Activated naive CD4-positive, alpha-beta T cell (primary cell): Measurements from ENCODE around the gene RASGEF1C.

Experiments
- DNase-seq, 4 experiments: peaks; one replicate each; lab custom pipeline; 2025; lab: John Stamatoyannopoulos, UW

Gene RASGEF1C

DNA sequence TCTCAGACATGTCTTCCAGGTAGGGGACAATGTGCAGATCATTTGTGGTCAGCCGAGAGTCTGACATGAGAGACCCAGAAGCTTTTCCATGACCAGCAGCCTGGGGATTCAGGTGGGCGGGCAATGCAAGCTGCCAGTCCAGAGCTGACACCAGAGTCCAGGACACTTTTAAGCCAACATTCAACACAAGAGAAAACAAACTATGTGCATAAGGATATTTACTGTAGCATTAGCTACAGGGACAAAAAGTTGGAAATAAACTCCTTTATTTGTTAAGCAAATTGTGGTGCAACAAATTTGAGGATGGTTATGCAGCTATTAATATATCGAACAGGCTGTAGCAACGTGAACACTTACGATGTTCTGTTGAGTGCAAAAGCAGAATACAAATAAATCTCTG lies 127.5 kb downstream of the RASGEF1C start:
- no peak for DNase-seq

DNA sequence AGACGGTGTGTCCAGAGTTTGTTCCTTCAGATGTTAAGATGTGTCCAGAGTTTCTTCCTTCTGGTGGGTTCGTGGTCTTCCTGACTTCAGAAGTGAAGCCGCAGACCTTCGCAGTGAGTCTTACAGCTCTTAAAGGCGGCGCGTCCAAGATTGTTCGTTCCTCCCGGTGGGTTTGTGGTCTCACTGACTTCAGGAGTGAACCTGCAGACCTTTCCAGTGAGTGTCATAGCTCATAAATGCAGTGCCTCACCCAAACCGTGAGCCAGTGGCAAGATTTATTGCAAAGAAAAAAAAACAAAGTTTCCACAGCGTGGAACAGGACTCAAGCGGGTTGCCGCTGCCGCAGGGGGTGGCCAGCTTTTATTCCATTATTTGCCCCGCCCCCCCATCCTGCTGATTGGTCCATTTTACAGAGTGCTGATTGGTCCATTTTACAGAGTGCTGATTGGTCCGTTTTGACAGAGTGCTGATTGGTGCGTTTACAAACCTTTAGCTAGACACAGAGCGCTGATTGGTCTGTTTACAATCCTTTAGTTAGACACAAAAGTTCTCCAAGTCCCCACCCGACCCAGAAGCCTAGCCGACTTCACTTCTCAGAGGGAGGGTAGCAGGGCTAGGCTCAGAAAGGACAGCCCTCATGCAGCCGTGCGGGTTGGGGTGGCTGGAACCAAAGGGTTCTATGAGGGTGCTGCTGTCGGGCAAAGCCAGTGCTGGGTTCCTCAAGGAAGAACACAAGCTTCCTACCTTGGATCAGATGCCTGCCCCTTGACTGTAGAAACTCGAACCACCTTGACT lies 128.3 kb downstream of the RASGEF1C start:
- DNase-seq = peak in 1 of 4 experiments; percentile 15

DNA sequence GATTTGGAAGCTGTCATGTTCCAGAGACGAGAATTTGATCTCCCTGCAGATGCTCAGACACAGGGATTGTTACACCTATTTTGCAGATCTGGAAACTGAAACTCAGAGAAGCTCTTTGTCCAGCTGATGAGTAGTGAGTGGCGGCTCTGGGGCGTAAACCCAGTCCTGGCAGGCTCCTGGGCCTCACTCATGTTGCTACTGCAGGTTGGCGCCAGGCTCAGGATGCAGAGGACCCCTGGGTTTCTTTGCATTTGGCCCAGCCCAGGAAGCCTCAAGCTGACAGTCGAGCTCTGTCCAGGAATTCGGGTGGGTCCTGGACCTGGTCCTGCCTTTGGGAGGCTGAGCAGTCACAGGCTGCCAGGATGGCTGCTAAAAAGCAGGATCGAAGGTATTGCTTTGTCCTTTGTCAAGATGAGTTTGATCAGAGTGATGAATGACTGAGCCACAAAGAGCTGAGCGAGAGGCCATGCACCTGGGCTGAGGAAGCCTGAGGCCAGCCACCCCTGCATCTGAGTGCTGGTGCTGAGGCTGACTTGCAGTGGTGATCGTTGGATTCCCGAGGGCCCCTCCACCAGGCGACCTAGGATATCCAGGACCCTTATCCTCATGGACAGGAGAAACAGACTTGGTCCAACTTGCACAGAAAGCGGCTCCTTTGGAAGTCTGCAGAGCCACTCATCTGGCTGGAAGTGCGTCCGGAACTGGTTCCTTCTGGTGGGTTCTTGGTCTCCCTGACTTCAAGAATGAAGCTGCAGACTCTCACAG lies 129.1 kb downstream of the RASGEF1C start:
- no peak for DNase-seq

DNA sequence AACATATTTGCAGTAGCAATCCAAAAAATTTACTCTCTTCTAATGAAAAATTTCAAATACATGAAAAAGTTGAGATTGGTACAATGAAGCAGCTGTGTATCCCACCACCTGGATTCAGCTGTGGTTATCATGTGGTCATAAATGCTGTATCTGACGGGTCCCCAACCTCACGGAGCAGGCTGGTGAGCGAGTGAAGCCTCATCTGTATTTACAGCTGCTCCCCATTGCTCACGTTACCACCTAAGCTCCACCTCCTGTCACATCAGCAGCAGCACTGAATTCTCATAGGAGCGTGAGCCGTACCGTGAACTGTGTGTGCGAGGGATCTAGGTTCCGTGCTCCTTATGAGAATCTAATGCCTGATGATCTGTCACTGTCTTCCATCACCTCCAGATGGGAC lies 130.7 kb downstream of the RASGEF1C start:
- DNase-seq = no peak

DNA sequence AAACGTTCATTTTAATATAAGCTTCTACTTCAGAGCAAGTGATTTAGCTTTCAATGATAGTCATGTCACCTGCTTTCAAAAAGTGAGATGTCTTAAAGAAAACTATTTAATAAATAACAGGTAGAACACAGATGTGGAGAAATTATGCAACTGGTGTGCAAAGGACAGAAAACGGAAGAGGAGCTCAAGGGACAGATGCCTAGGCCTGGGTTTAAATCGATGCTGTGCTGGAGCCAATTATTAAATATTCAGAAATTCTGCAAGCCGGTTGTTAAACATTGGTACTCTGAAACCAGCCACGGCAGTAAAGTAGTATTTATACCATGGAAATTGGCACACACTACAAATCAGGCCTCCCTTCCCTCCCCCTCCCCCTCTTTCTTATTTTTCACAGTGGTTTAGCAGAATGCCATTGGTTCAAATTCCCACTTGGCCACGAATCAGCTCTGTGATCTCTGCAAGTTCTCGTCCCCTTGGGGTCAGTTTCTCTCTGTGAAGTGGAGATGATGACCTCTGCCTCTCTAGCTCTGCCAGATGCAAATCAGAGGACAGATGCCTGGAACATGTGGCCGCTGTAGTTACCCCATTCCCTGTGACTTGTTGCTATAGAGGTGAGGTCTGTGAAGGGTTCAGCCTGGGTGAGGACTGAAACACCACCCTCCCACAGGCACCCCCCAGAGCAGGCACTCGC lies 131.3 kb downstream of the RASGEF1C start:
- no peak for DNase-seq

DNA sequence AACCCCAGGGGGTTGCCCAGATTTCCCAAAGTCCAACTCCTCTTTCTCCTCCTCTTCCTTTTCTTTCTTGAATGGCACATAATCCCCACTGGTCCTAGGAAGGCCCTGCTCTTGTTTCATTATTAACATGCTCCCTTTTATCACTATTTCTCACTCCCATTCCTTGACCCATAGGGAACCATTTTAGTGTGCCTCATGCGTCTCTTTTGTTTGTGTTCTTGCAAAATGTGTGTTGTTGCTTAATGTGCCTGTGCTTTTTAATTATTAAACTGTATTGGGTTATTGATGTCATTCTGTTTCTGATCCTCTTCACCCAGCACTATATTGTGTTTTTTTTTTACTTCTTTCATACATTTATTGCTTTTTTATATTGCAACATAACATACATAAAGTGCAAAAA lies 133.3 kb downstream of the RASGEF1C start:
- DNase-seq = no peak

DNA sequence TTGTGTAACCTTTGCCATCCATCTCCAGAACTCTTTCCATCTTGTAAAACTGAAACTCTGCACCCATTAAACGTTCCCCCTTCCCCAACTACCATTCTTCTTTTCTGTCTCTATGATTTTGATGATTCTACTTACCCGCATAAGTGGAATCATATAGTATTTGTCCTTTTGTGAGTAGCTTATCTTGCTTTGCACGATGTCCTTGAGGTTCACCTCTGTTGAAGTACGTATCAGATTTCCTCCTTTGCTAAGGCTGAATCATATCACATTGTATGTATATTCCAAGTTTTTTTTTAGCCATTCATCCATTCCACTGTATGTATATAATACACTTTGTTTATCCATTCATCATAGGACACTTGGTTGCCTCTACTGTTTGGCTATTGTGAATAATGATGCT lies 134.5 kb downstream of the RASGEF1C start:
- DNase-seq = no peak

DNA sequence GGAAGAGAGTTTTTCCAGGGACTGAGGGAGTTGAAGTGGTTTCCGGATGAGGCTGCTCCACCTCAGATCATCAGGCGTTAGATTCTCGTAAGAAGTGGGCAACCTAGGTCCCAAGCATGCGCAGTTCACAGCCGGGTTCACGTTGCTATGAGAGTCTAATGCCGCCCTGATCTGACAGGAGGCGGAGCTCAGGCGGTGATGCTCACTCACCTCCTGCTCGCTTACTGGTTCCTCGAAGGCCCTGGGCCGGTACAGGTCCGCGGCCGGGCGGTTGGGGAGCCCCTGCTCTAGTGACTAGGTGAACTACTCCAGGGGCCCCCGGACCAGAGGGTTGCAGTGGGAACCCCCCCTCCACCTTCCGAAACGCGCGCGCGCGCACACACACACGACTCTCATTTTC lies 136.5 kb downstream of the RASGEF1C start:
- DNase-seq = no peak

DNA sequence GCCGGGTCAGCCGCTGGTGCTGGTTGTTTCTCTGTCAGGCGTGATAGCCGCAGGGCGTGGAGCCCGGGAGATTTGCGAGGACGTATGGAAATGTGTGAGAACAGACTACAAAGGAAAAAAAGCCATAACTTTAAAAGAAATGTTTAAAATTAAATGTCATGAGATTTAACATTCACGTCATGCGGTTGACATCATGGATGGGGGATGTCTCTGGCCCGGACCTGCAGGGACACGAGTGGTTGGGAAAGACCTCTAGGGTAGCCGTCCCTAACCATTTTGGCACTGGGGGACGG lies 136.8 kb downstream of the RASGEF1C start:
- no peak for DNase-seq

DNA sequence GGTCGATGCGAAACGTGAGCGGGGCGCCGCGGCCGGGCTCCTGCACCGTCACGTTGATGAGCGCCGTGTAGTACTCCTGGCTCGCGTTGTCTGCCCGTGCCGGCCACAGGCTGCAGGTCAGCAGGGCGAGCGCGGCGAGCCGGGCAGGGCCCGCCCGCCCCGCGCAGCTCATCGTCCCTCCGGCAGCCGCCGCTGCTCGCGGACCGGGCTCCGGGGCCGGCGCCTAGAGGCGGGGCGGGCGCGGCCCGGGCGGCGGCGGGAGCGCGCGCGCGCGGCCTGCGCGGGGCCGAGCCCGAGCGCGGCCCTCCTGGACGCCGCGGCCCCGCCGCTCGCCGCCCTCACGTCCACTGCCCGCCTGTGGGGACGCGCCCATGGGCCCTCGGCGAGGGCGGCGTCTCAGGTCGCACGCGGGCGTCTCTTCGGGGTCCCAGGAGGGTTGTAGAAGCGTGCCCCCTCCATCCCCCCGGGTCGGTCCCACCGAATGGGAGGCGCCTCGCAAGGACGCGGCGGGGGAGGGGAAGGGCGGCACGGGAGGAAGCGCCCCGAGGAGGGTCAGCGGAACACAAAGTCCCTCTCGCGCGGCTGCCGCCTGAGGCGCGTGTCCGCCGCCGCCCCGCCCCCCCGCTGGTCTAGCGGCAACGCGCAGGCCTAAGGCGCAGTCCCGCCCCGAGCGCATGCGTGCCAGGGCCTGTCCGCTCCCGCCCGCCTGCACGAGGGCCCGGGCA lies 137.3 kb downstream of the RASGEF1C start, which contains the start of gene RNF130:
TSS of gene RNF130 (minus strand) at position 229 of the 725 bp plus-strand sequence. CDS start at position 172, 57 bp downstream.
- DNase-seq = peak; percentile 67 to 82 (median 74)

DNA sequence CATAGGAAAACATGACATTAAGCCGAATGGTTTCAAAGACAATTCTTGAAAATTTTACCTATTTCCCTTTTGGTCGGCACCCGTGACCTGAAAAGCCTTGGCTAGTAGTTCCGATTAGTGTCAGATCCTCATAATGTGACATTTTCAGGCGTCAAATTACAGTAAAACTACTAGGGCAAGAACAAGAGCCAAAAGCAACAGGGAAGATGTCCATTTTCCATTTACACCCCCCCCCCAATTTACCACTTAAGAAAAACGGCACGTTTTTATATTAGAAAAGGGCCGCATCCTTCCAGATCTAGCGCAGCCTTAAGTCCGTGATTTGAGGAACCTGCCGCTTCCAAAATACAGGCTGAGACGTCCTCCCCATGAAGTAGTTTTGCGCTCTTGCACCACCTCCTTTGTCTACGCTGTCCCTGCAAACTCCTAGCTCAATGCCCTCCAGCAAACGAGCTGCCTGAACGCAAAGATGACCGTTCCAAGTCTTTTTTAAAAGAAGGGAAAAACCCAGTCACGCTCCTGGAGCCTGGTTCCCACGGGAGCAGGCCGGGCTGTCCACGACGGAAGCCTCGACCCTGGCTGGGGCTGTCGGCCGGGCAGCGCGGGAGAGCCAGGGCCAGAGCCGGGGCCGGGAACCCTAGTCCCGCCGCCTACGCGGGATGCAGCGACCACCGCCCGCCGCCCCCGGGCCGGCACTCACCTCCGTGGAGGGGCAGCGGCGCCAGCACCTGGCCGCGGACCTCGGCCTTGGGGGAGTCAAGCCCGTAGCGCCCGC lies 138.1 kb downstream of the RASGEF1C start:
- DNase-seq = no peak

DNA sequence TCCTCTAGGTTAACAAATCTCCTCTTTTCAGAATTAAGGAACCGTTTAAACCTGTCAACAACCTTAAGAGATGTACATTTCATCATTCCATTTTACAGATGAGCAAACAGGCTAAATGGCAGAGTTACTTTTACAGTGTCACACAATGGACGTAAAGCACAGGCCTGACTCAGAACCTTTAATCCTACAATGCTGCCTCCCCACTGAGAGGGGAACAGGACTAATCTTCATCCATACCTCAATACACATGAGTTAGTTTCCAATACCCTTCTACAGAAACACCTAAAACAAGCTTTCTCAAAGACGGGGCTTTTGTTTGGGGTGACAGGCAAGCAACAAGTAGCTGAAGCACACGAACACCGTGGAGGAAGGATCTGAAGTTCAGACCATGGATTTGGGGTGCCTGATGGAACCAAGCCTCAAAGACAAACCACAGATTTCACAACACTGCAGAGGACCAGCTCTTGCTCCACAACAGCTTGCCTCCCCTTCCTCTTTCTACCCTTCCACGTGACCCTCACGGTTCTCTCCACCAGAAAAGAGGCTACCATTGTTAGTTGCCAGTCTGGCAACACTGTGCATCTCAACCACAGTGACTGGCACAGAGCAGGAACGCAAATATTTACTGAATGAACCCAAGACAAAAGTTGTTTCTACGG lies 139.3 kb downstream of the RASGEF1C start:
- DNase-seq = no peak

DNA sequence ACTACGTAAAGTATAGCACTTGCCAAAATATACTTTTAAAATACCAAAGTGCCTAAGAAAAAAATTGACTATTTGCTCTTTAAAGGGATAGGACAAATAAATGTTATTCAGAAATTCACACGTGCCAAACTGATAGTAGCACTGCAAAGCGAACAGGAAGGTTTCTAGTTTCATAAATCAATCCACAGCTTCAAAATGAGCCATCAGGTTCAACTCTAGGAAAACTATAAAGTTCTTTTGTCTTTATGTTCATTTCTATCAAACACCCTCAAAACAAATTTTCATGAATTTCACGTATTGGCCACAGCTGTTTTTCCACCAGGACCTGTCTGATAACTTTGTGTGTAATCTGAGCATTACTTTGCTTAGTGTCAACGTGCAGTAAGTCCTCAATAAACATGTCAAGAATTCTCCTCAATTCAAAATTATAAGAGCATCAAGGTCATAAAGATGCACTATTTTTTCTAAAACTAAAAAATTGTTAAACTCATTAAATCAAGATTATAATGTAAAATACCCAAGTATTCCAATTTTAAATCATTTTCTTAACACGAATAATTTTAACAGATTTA lies 140.4 kb downstream of the RASGEF1C start:
- DNase-seq = no peak

DNA sequence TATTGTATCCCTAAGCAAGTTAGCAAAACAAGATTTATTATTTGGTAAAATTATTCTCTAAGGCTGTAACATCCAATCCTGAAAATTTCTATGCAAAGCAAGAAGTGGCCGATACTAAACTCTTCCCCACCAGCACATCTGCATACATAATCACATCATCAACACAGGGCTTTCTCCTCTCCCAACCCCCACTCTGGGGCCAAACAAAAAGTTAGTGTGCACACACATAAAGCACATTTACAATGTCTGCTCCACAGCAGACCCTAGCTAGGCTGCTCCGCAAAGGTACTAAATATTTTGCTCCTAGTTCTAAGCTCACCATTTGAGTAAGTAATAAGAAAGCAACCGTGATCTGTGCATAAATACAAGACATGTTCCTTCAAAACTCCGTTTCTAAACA lies 141.0 kb downstream of the RASGEF1C start:
- DNase-seq = no peak

DNA sequence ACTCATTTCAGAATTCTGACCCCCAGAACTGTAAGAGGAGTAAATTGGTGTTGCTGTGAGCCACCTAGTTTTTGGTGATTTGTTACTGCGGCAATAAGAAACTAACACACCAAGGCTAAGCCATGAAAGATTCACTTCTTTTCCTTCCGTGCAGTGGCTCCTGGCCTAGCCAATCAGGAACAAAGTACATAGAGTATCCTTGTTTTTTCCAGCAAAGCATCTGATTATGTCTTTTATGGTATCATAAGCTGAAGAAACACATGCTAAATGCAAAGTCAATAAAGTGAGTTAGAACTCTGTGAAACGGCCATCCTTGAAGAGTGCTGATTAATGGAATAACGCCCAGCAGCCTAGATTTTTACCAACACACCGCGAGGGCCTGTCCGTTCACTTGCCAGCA lies 148.8 kb downstream of the RASGEF1C start:
- no peak for DNase-seq

DNA sequence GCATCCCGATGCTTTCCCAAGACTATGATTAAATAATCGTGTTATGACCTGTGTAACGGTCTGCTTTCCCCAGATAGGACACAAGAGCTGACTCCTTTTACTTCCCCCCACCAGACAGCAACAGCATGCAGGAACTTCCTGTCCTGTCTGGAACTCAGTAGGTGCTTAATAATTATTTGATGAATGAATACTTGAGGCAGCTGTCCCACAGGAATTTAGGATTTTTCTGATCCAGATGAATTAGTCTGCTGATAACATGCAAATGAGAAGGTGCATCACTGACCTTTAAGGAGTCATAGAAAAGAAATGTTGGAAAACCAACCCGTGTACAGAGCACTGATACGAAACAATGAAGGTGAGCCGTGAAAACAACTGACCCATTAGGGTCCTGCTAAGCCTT lies 149.7 kb downstream of the RASGEF1C start:
- no peak for DNase-seq

DNA sequence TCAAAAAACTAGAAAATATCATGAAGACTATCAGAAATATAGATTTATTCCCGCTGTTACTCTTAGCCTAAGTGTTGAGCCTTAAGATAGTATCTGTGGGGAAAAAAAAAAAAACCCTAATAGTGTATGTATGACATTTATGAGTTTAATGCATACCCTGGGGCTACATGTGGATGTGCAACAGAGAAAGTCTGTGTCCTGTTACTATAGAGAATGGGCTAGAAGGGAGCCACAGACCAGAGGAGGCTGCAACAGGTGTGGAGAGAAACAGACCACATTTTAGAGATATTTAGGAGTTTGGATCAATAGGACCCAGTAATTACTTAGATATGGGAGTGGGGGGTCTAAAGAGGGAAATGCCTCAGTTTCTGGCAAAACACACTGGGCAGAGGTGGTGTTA lies 152.9 kb downstream of the RASGEF1C start:
- DNase-seq = no peak

DNA sequence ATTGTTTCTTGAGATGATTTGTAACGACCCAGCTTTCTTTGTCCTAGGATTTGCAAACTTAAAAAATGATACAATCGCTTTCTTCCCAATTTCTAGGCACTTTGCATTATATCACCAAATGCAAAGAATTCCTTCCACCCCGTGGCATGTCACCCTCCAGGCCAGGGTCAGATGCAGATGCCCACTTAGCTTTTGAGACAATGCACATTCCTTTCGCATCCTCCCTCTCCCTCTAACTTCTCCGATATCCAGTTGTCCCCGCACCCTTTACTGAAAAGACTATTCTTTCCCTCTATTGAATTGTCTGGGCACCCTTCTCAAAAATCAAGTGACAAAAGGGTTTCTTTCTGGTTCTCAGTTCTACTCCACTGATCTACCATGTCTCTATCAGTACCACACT lies 154.8 kb downstream of the RASGEF1C start:
- DNase-seq = no peak

DNA sequence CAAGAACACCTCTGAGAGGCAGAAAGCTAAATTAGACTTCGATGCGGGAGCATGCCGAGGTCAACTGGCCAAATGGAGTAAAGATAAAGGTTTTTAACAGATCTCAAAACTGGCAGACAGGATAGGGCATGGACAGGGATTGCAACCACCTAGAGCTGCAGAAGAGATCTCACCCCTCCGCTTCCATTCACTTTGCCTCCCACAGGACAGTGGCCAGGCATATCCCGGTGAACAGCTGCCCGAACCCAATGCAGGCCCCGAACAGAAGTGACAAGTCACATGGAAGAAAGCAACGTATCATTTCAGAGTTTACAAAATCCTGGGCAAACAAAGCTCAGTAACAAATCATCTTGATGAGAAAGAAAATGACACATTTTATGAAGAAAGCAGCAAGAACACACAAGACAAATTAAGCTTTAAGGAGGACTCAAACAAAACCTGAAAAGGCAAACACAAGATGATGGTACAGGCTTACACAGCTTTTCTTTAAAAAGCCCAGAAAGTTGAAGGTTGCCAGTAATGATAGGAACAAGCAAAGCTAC lies 155.9 kb downstream of the RASGEF1C start:
- no peak for DNase-seq

DNA sequence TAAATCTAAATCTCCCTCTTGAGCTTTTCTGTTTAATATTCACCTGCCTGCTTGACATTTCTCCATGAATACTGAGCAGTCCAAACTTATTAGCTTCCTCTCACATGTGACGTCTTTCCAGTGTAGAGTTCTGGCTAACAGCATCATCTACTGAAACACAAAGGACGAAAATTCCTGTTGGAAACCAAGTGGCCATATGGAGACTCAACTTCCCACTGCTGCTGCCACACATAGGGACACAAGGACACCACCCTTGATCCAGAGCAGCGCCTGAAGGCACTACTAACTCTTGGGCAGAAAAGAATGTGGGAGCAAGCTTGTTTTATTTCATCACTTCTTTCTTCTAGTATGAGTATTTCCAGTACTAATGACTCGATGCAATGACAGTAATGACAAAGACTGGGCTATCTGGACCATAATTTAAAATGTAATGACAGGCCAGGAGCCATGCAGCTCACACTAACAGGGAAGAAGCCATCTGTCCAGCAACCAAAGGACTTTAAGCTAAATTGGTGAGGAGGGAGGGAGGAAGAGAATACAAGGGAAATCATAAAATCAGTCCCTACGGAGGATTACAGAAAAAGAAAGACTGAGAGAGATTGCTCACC lies 156.7 kb downstream of the RASGEF1C start:
- DNase-seq = no peak
